Mucosa of stomach (tissue), 1 donor: ENCODE results near the gene CTCF.
"Not testable (repeated sequence)": the region's sequence is repeated elsewhere in the genome, so short reads cannot be mapped to it uniquely, and the experiment has no call there.

Experiments used
- H3K27me3 ChIP-seq: one replicate; pipeline ENCODE4 v1.7.0; 2013; ENCODE audit warnings: mild to moderate bottlenecking, low read length; ENCODE audit not compliant: control insufficient read depth, insufficient read depth
- H3K36me3 ChIP-seq: one replicate; pipeline ENCODE4 v1.7.0; 2013; ENCODE audit warnings: low read length; ENCODE audit not compliant: control insufficient read depth, insufficient read depth
- H3K4me1 ChIP-seq: one replicate; pipeline ENCODE4 v1.7.0; 2013; ENCODE audit warnings: mild to moderate bottlenecking, low read length; ENCODE audit not compliant: control insufficient read depth, insufficient read depth
- H3K4me3 ChIP-seq: one replicate; pipeline ENCODE4 v1.7.0; 2013; ENCODE audit warnings: low read length
- H3K9ac ChIP-seq: one replicate; pipeline ENCODE4 v1.7.0; 2013; ENCODE audit warnings: mild to moderate bottlenecking, low read length, moderate library complexity
- H3K9me3 ChIP-seq: one replicate; pipeline ENCODE4 v1.7.0; 2013; ENCODE audit warnings: mild to moderate bottlenecking, low read length, moderate library complexity; ENCODE audit not compliant: control insufficient read depth
- donor health status: Pancreatic carcinoma.

Gene CTCF

DNA sequence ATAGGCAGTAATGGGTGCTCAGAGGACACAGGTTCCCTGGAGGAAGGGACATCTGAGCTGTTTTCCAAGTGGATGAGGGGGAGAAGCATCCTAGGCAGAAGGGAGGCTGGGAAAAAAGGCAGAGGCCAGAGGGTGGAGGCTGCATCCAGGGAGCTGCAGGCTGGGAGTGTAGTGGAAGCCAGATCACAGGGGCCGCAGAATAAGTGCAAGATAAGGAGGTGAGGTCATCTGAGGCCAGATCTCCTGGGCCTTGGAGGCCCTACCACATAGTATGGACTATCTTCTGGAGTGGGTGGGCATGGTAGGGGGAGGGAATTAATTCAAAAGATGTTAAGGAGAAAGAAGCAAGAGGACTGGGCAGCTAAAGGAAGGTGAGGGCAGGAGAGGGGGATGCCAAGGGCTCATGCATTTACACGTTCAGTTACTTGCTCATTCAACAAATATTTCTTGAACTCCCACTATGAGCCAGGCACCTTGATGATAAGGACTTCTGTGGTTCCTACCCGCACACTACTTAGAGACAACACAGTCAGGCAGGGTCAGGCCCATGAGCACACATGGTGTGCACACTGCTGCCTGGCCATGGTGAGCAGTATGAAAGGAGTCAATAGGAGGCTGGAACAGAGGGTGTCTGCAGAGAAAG, 36.1 kb upstream of the CTCF start:
- no peaks in the 10 kb centered on the region for H3K36me3 ChIP-seq
- peaks cover 32% of the 10 kb centered on the region for H3K4me1 ChIP-seq
- H3K4me3 ChIP-seq: no peak overlapping the region
- no peak overlapping the region for H3K9ac ChIP-seq
- no peaks in the 10 kb centered on the region for H3K9me3 ChIP-seq
- H3K27me3 ChIP-seq: peaks cover 19% of the 10 kb centered on the region

- Histone ChIP-seq H3K4me3 (peak within 1 kb of the TSS; percentile 40), H3K27me3 (peaks cover 19% of the 10 kb centered on the region), H3K36me3 (no peaks in the 10 kb centered on the region), H3K4me1 (peaks cover 32% of the 10 kb centered on the region), H3K9me3 (no peaks in the 10 kb centered on the region), H3K9ac (peak within 1 kb of the TSS; percentile 72)
Measured at GRCh38 chr16:67528222-67528869, 34.0 kb upstream of the CTCF start, which contains the start of gene RIPOR1. Gene RIPOR1, plus strand, starts transcription at chr16:67528829. Its CDS starts 9,618 bp downstream, at chr16:67538447.

- Histone ChIP-seq H3K9me3 (no peaks in the 10 kb centered on the region), H3K4me1 (peaks cover 32% of the 10 kb centered on the region), H3K4me3 (peak overlapping the region; percentile 40), H3K36me3 (no peaks in the 10 kb centered on the region), H3K27me3 (peaks cover 19% of the 10 kb centered on the region), H3K9ac (peak overlapping the region; percentile 72)
Measured at GRCh38 chr16:67528870-67529581, 33.3 kb upstream of the CTCF start.

- H3K27me3 ChIP-seq: peaks cover 19% of the 10 kb centered on the region
Measured at GRCh38 chr16:67529582-67530012, 32.7 kb upstream of the CTCF start.

DNA sequence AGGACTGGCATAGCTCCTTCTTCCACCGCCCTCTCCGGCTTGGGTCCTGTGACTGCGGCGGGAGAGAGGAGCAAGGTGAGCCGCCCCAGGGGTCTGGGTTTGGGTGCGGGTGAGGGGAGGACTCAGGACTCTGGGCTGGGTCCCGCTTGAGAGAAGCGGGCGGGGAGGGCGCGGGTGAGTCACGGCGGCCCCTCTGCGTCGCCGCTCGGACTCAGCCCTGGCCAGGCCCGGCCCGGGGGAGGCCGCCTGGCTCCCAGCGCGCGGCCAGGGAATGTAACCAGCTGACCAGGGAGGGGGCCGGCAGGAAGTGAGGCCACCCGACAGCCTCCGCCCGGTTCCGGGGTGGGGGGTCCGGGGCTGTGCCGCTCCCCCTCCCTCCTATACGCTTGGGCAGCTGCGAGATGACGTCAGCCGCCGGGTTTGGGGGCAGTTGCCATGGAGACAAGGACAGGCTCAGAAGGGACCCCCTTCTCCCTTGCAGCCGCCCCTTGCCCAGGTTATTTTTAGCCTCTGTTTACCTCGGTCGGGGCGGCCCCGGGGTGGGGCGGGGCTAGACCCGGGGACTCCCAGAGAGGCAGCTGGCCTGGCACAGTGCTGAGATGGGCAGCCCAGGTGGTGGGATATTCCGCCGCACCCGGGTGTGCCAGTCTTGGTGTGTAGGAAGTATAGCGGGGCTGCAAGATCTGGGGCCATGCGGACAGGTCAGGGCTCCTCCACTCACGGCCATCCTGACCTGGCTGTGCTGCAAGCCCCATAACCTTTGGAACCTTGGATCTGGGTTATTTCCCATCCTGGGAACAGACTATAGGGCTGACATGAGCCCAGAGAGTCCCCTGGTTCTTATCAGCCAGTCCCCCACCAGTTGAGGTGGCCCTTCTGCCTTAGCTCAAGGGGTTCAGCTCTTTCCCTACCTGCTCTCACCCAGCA, 32.0 kb upstream of the CTCF start:
- H3K36me3 ChIP-seq: no peaks in the 10 kb centered on the region
- peak overlapping the region; percentile 40 for H3K4me3 ChIP-seq
- peak overlapping the region; percentile 72 for H3K9ac ChIP-seq
- peaks cover 32% of the 10 kb centered on the region for H3K4me1 ChIP-seq
- peaks cover 19% of the 10 kb centered on the region for H3K27me3 ChIP-seq
- no peaks in the 10 kb centered on the region for H3K9me3 ChIP-seq

More at GRCh38 chr16:67529582-67530012, 32.7 kb upstream of the CTCF start:
- H3K9me3 ChIP-seq: no peaks in the 10 kb centered on the region
- H3K4me1 ChIP-seq: peaks cover 32% of the 10 kb centered on the region
- H3K4me3 ChIP-seq: peak overlapping the region; percentile 40
- H3K36me3 ChIP-seq: no peaks in the 10 kb centered on the region
- H3K9ac ChIP-seq: peak overlapping the region; percentile 72

- H3K4me1 ChIP-seq: peaks cover 32% of the 10 kb centered on the region
- H3K9me3 ChIP-seq: no peaks in the 10 kb centered on the region
- H3K4me3 ChIP-seq: no peak overlapping the region
- H3K36me3 ChIP-seq: no peaks in the 10 kb centered on the region
- peaks cover 19% of the 10 kb centered on the region for H3K27me3 ChIP-seq
- no peak overlapping the region for H3K9ac ChIP-seq
Measured at GRCh38 chr16:67531247-67531646, 31.1 kb upstream of the CTCF start.

DNA sequence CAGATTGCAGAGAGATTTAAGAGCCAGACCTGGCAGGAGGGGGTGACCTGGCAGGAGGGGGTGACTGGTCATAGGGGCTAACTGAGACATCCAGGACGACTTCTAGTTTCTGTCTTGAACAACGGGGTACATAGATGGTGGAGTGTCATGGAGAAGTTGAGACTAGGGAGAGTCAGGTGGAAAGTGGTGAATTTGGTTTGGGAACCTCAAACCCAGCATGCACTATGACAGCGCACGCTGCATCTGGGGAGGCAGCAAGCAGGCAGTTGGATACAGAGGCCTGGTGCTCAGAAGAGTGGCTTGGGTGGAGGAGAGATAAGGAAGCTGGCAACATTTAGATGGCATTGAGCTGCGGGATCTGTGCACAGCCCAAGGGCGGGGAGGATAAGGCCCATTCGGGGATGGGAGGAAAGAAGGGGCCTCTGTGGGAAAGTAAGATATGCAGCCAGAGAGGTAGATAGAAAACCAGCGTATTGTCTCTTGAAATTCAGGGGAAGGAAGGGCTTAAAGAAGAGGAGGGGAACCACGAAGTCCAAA, 29.2 kb upstream of the CTCF start:
- Histone ChIP-seq H3K36me3 (no peaks in the 10 kb centered on the region), H3K9me3 (no peaks in the 10 kb centered on the region), H3K27me3 (peaks cover 29% of the 10 kb centered on the region), H3K9ac (no peak overlapping the region), H3K4me1 (peaks cover 42% of the 10 kb centered on the region), H3K4me3 (no peak overlapping the region)

DNA sequence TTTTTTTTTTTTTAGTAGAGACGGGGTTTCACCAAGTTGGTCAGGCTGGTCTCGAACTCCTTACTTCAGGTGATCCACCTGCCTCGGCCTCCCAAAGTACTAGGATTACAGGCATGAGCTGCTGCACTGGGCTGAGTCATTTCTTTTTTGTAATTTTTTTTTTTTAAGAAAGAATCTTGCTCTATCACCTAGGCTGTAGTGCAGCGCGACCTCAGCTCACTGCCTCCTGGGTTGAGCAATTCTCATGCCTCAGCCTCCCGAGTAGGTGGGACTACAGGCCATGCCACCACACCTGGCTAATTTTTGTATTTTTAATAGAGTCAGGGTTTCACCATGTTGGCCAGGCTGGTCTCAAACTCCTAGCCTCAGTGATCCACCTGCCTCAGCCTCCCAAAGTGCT, 28.3 kb upstream of the CTCF start:
- not testable (repeated sequence) for H3K4me3 ChIP-seq, H3K36me3 ChIP-seq, H3K9me3 ChIP-seq, H3K9ac ChIP-seq
- peaks cover 38% of the 10 kb centered on the region for H3K27me3 ChIP-seq
- H3K4me1 ChIP-seq: peaks cover 47% of the 10 kb centered on the region

GRCh38 chr16:67534431-67534830, 27.9 kb upstream of the CTCF start:
- H3K4me1 ChIP-seq: peaks cover 46% of the 10 kb centered on the region
- no peaks in the 10 kb centered on the region for H3K9me3 ChIP-seq
- H3K9ac ChIP-seq: no peak overlapping the region
- H3K36me3 ChIP-seq: no peaks in the 10 kb centered on the region
- no peak overlapping the region for H3K4me3 ChIP-seq
- peaks cover 37% of the 10 kb centered on the region for H3K27me3 ChIP-seq

DNA sequence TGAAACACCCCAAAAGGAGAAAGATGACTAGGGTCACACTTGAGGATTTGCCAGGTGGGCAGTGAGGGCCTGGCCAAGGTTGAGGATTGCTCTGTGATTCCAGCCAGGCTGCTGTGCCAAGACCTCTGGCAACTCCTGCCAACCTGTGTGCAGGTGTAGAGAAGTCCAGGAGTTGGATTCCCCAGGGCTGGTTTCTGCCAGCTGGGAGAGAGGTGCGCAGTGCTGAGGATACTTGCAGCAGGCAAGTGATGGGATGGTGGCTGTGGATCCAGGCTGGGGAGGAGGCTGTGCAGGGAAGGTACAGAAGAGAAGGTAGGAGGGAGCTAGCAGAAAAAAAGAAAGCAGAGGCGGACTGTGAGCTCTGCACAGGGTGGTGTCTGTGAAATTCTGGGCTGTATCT, 27.1 kb upstream of the CTCF start:
- no peaks in the 10 kb centered on the region for H3K9me3 ChIP-seq
- H3K4me3 ChIP-seq: no peak overlapping the region
- no peaks in the 10 kb centered on the region for H3K36me3 ChIP-seq
- peaks cover 37% of the 10 kb centered on the region for H3K27me3 ChIP-seq
- H3K9ac ChIP-seq: no peak overlapping the region
- peaks cover 38% of the 10 kb centered on the region for H3K4me1 ChIP-seq

DNA sequence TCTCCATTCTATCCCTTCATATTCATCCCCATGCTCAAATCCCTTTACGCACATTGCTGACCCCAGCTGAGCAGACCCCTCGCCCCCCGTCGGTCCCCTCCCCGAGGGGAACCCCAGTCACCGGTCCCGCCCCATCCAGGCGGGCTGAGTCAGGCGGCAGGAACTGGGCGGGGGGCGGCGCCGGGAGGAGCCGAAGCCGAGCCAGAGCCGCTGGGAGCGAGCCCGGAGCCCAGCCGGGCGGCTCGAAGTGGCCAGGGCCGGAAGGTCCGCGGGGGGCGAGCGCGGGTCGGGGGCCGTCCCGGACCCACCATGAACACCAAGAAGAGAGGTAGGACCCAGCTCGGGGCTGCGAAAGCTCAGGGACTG, 25.1 kb upstream of the CTCF start:
- H3K4me3 ChIP-seq: peak overlapping the region; percentile 50
- peaks cover 28% of the 10 kb centered on the region for H3K27me3 ChIP-seq
- H3K36me3 ChIP-seq: no peaks in the 10 kb centered on the region
- peak overlapping the region; percentile 80 for H3K9ac ChIP-seq
- no peaks in the 10 kb centered on the region for H3K9me3 ChIP-seq
- H3K4me1 ChIP-seq: peaks cover 28% of the 10 kb centered on the region
